Peyer's patch (tissue), 4 donors: ENCODE results near the gene NSFL1C.

Experiments
- CTCF ChIP-seq, 6 experiments: fragments of 450-650 bp in 4 of 6; fragments of 200-600 bp in 2 of 6; sonication (generic) in 1 of 6; IDR thresholded peaks; one replicate each; pipeline ENCODE4 v1.5.1; 2017 to 2019; ENCODE audit warnings: antibody characterized with exemption in 6 of 6, mild to moderate bottlenecking in 3 of 6, moderate library complexity in 1 of 6
- POLR2A ChIP-seq, 2 donors: fragments of 450-650 bp; IDR thresholded peaks; one replicate each; pipeline ENCODE4 v1.5.1; 2017; ENCODE audit warnings: antibody characterized with exemption in 2 of 2, mild to moderate bottlenecking in 2 of 2, moderate library complexity in 2 of 2

GRCh38 chr20:1496930-1497329 is 30.3 kb upstream of the NSFL1C start:
- no peak for TF ChIP-seq CTCF (IDR thresholded peaks at IDR 0.05)
- TF ChIP-seq POLR2A (IDR thresholded peaks at IDR 0.05), result no peak
